H9 (cell line): ENCODE measurements around the gene INTS1. TPM values are rescaled to one million over a fixed set of nuclear protein-coding genes. Genes with fewer than 3 reads are reported as not detected.

Experiments
- DNase-seq: peaks from one replicate; pipeline ENCODE4 v3.0.0-alpha.2; 2017
- H2AFZ ChIP-seq: one replicate; pipeline ENCODE4 v1.6.1; 2013; ENCODE audit warnings: mild to moderate bottlenecking, low read length, control low read depth, moderate library complexity
- H2AK5ac ChIP-seq: 2 replicates; pipeline ENCODE4 v1.6.1; 2013; ENCODE audit warnings: low read length, control low read depth, mixed read lengths; ENCODE audit not compliant: insufficient read length
- H2BK120ac ChIP-seq: one replicate; pipeline ENCODE4 v1.6.1; 2013; ENCODE audit warnings: low read depth, mild to moderate bottlenecking, low read length, control low read depth, inconsistent platforms; ENCODE audit not compliant: poor library complexity, severe bottlenecking
- H2BK12ac ChIP-seq: 2 replicates; pipeline ENCODE4 v1.6.1; 2013; ENCODE audit warnings: low read length, control low read depth, mixed read lengths, low read depth; ENCODE audit not compliant: insufficient read length
- H2BK15ac ChIP-seq: 2 replicates; pipeline ENCODE4 v1.6.1; 2013; ENCODE audit warnings: low read depth, low read length, control low read depth
- H2BK20ac ChIP-seq: one replicate; pipeline ENCODE4 v1.6.1; 2013; ENCODE audit warnings: low read depth, mild to moderate bottlenecking, low read length, control low read depth, inconsistent platforms; ENCODE audit not compliant: poor library complexity, severe bottlenecking
- H2BK5ac ChIP-seq: 2 replicates; pipeline ENCODE4 v1.6.1; 2013; ENCODE audit warnings: low read length, control low read depth, mixed read lengths; ENCODE audit not compliant: insufficient read length
- H3K14ac ChIP-seq: 2 replicates; pipeline ENCODE4 v1.6.1; 2013; ENCODE audit warnings: low read length, control low read depth; ENCODE audit not compliant: insufficient read depth
- H3K18ac ChIP-seq: 2 replicates; pipeline ENCODE4 v1.6.1; 2013; ENCODE audit warnings: low read depth, mild to moderate bottlenecking, mixed read lengths, low read length, control low read depth; ENCODE audit not compliant: insufficient read length
- H3K23ac ChIP-seq: 2 replicates; pipeline ENCODE4 v1.6.1; 2013; ENCODE audit warnings: low read length, control low read depth, mixed read lengths, low read depth; ENCODE audit not compliant: insufficient read length
- H3K23me2 ChIP-seq: 2 replicates; pipeline ENCODE4 v1.6.1; 2013; ENCODE audit warnings: low read depth, mild to moderate bottlenecking, mixed read lengths, low read length, control low read depth; ENCODE audit not compliant: insufficient read length, poor library complexity, severe bottlenecking
- H3K27ac ChIP-seq: 2 replicates; pipeline ENCODE4 v1.5.1; 2013; ENCODE audit warnings: low read length, control low read depth, mixed read lengths, low read depth; ENCODE audit not compliant: insufficient read length
- H3K27me3 ChIP-seq: 2 replicates; pipeline ENCODE4 v1.6.1; 2013; ENCODE audit warnings: low read length, control low read depth, inconsistent platforms; ENCODE audit not compliant: insufficient read depth
- H3K4ac ChIP-seq: 2 replicates; pipeline ENCODE4 v1.6.1; 2013; ENCODE audit warnings: low read depth, mild to moderate bottlenecking, control low read depth, inconsistent platforms, low read length, moderate library complexity
- H3K4me1 ChIP-seq: 2 replicates; pipeline ENCODE4 v1.6.1; 2013; ENCODE audit warnings: low read length, control low read depth, inconsistent platforms; ENCODE audit not compliant: insufficient read depth
- H3K4me2 ChIP-seq: 2 replicates; pipeline ENCODE4 v1.6.1; 2013; ENCODE audit warnings: low read length, control low read depth, mixed read lengths; ENCODE audit not compliant: insufficient read length, insufficient read depth
- H3K56ac ChIP-seq: 2 replicates; pipeline ENCODE4 v1.6.1; 2013; ENCODE audit warnings: low read depth, mild to moderate bottlenecking, mixed read lengths, low read length, control low read depth; ENCODE audit not compliant: insufficient read length
- H3K79me1 ChIP-seq: 2 replicates; pipeline ENCODE4 v1.6.1; 2013; ENCODE audit warnings: low read depth, mild to moderate bottlenecking, moderate library complexity, low read length, control low read depth, inconsistent platforms; ENCODE audit not compliant: insufficient read depth, poor library complexity, severe bottlenecking
- H3K79me2 ChIP-seq: 2 replicates; pipeline ENCODE4 v1.6.1; 2013; ENCODE audit warnings: low read length, control low read depth, inconsistent platforms; ENCODE audit not compliant: insufficient read depth
- H3K9ac ChIP-seq: 2 replicates; pipeline ENCODE4 v1.6.1; 2013; ENCODE audit warnings: low read length, control low read depth, mixed read lengths; ENCODE audit not compliant: insufficient read length; ENCODE audit errors: extremely low read depth
- H3K9me3 ChIP-seq: one replicate; pipeline ENCODE4 v1.6.1; 2013; ENCODE audit warnings: low read depth, low read length, inconsistent platforms; ENCODE audit not compliant: control insufficient read depth
- H3T11ph ChIP-seq: one replicate; pipeline ENCODE4 v1.6.1; 2013; ENCODE audit warnings: mild to moderate bottlenecking, low read length, control low read depth, inconsistent platforms
- H4K20me1 ChIP-seq: one replicate; pipeline ENCODE4 v1.6.1; 2013; ENCODE audit not compliant: control insufficient read depth, insufficient read length, insufficient read depth
- H4K5ac ChIP-seq: 2 replicates; pipeline ENCODE4 v1.6.1; 2013; ENCODE audit warnings: low read depth, mild to moderate bottlenecking, mixed read lengths, low read length, control low read depth; ENCODE audit not compliant: insufficient read length
- H4K8ac ChIP-seq: replicated peaks from 2 replicates; pipeline ENCODE4 v1.6.1; 2013; ENCODE audit warnings: low read length, control low read depth, mixed read lengths, low read depth; ENCODE audit not compliant: insufficient read length
- H4K91ac ChIP-seq: 2 replicates; pipeline ENCODE4 v1.6.1; 2013; ENCODE audit warnings: low read depth, mild to moderate bottlenecking, moderate library complexity, mixed read lengths, low read length, control low read depth; ENCODE audit not compliant: insufficient read length
- H3K27ac Mint-ChIP-seq, 3 experiments: 2 replicates in 2 of 3; 3 replicates in 1 of 3; pipeline ENCODE4 v1.8.0; 2020 to 2021; ENCODE audit warnings: mixed read lengths in 3 of 3, mild to moderate bottlenecking in 1 of 3, moderate library complexity in 1 of 3
- H3K27me3 Mint-ChIP-seq: 2 replicates; pipeline ENCODE4 v1.8.0; 2021; ENCODE audit warnings: low read depth, mild to moderate bottlenecking, moderate library complexity, mixed read lengths
- H3K36me3 Mint-ChIP-seq, 3 experiments: 2 replicates in 2 of 3; 3 replicates in 1 of 3; pipeline ENCODE4 v1.8.0; 2020 to 2021; ENCODE audit warnings: low read depth in 3 of 3, mixed read lengths in 3 of 3; ENCODE audit not compliant: insufficient read depth in 1 of 3
- H3K4me1 Mint-ChIP-seq, 2 experiments: 2 replicates each; pipeline ENCODE4 v1.8.0; 2020; ENCODE audit warnings: mixed read lengths in 2 of 2
- H3K4me3 Mint-ChIP-seq, 2 experiments: 2 replicates in 1 of 2; 3 replicates in 1 of 2; pipeline ENCODE4 v1.8.0; 2020 to 2021; ENCODE audit warnings: mild to moderate bottlenecking in 2 of 2, mixed read lengths in 2 of 2, moderate library complexity in 1 of 2
- H3K9me3 Mint-ChIP-seq, 2 experiments: 2 replicates in 1 of 2; 3 replicates in 1 of 2; pipeline ENCODE4 v1.8.0; 2020; ENCODE audit warnings: mild to moderate bottlenecking in 2 of 2, mixed read lengths in 2 of 2, moderate library complexity in 1 of 2
- WGBS: extraction: QIAGEN DNeasy Blood & Tissue Kit; methylation state at CpG from one replicate; pipeline ENCODE4 v1.1.7; 2013; ENCODE audit warnings: missing lambda C conversion rate, low lambda C conversion rate, mixed read lengths; ENCODE audit not compliant: insufficient read length; ENCODE audit errors: extremely low coverage; 5-methylcytosine and 5-hydroxymethylcytosine counted together
- total RNA-seq: library from RNA; stranded (reverse); gene quantifications from 2 replicates; pipeline ENCODE4 v1.2.1, GENCODE V29; 2021
- TF ChIP-seq, protein P1 (sequence below): fragments of 200-600 bp; sonication (generic); conservative IDR thresholded peaks from 3 replicates; pipeline ENCODE4 v1.8.0; 2021; ENCODE audit warnings: antibody characterized with exemption, mild to moderate bottlenecking

The INTS1 gene
- total RNA-seq, 1 experiment from 2014 or later = 133 TPM

DNA sequence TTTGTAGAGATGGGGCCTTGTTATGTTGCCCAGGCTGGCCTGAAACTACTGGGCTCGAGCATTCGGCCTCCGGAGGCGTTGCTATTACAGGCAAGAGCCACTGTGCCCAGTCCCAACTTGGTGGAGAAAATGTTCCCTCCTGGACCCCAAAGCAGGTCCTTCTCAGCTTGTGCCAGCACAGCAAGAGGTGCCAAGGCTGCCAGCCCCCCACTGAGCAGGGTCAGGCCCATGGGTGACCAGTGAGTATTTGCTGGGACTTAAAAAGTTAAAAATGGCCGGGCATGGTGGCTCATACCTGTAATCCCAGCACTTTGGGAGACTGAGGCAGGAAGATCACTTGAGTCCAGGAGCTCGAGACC is 30.9 kb upstream of the INTS1 start:
- no peak for DNase-seq
- no peak overlapping the region for H2BK15ac ChIP-seq
- peaks cover 31% of the 10 kb centered on the region in 2 experiments for H3K4me1 Mint-ChIP-seq
- no peak overlapping the region for H4K91ac ChIP-seq
- H2BK5ac ChIP-seq = no peak overlapping the region
- no peak overlapping the region for H2AFZ ChIP-seq
- no peak overlapping the region for H4K8ac ChIP-seq
- TF ChIP-seq, protein P1, sequence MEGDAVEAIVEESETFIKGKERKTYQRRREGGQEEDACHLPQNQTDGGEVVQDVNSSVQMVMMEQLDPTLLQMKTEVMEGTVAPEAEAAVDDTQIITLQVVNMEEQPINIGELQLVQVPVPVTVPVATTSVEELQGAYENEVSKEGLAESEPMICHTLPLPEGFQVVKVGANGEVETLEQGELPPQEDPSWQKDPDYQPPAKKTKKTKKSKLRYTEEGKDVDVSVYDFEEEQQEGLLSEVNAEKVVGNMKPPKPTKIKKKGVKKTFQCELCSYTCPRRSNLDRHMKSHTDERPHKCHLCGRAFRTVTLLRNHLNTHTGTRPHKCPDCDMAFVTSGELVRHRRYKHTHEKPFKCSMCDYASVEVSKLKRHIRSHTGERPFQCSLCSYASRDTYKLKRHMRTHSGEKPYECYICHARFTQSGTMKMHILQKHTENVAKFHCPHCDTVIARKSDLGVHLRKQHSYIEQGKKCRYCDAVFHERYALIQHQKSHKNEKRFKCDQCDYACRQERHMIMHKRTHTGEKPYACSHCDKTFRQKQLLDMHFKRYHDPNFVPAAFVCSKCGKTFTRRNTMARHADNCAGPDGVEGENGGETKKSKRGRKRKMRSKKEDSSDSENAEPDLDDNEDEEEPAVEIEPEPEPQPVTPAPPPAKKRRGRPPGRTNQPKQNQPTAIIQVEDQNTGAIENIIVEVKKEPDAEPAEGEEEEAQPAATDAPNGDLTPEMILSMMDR = no peak
- H3K27ac Mint-ChIP-seq = no peak overlapping the region
- H2BK12ac ChIP-seq = no peak overlapping the region
- H3K9me3 Mint-ChIP-seq = no peaks in the 10 kb centered on the region
- H3K23me2 ChIP-seq = peaks cover 4% of the 10 kb centered on the region
- no peak overlapping the region for H3T11ph ChIP-seq
- no peaks in the 10 kb centered on the region for H3K79me1 ChIP-seq
- H3K14ac ChIP-seq = no peak overlapping the region
- no CpG with 5 or more reads among the region's 6 CpGs for WGBS
- no peaks in the 10 kb centered on the region for H3K9me3 ChIP-seq
- peaks cover 0 to 3% (median 2%) of the 10 kb centered on the region in 3 experiments; a peak in 2 of 7 replicates for H3K36me3 Mint-ChIP-seq
- H3K4me1 ChIP-seq = peaks cover 3% of the 10 kb centered on the region; the same call in 1 of the 2 replicates
- H3K4ac ChIP-seq = no peak overlapping the region
- H4K5ac ChIP-seq = no peak overlapping the region
- no peak overlapping the region for H3K18ac ChIP-seq
- no peak overlapping the region for H3K23ac ChIP-seq
- no peak overlapping the region for H2BK20ac ChIP-seq
- H4K20me1 ChIP-seq = no peaks in the 10 kb centered on the region
- H3K27me3 ChIP-seq = no peaks in the 10 kb centered on the region
- no peak overlapping the region for H2AK5ac ChIP-seq
- no peak overlapping the region for H3K27ac ChIP-seq
- H3K4me3 Mint-ChIP-seq = no peak overlapping the region
- no peak overlapping the region for H2BK120ac ChIP-seq
- H3K79me2 ChIP-seq = peaks cover 7% of the 10 kb centered on the region; the same call in 1 of the 2 replicates
- no peak overlapping the region for H3K4me2 ChIP-seq
- no peaks in the 10 kb centered on the region for H3K27me3 Mint-ChIP-seq
- H3K56ac ChIP-seq = no peak overlapping the region
- no peak overlapping the region for H3K9ac ChIP-seq
